MM.1S (cell line): ENCODE results near the gene CDC42BPA.

Source experiments
- CTCF ChIP-seq: fragments of 300-600 bp; sonication (generic); IDR thresholded peaks from 2 replicates; pipeline ENCODE4 v1.5.1; 2016; ENCODE audit warnings: antibody characterized with exemption, low read length, mixed read lengths
- EZH2 ChIP-seq: fragments of 300-600 bp; sonication (generic); optimal IDR thresholded peaks from 2 replicates; pipeline ENCODE3; 2017; ENCODE audit warnings: low read depth, mild to moderate bottlenecking, antibody characterized with exemption, low read length, mixed read lengths
- EZH2phosphoT487 ChIP-seq: fragments of 300-600 bp; sonication (generic); IDR thresholded peaks from 2 replicates; pipeline ENCODE4 v1.6.1; 2018; ENCODE audit warnings: antibody characterized with exemption, low read length

GRCh38 chr1:227317523-227318015, 723 bp downstream of the CDC42BPA start:
- TF ChIP-seq CTCF (peak; percentile 19; the same call in 1 of the 2 replicates), EZH2 (no peak), EZH2phosphoT487 (no peak)
